H1 (cell line): Measurements from ENCODE around the gene PHOX2A. TPM values are rescaled to one million over a fixed set of nuclear protein-coding genes. Genes with fewer than 3 reads are reported as not detected.

Source experiments
- CTCF ChIA-PET: fragments of 300-600 bp; sonication (Branson Sonifier 250); formaldehyde crosslinking; loops from one replicate; lab custom pipeline; 2021; ENCODE audit not compliant: partially characterized antibody; lab: Charles Lee
- POLR2A ChIA-PET: fragments of 300-600 bp; sonication (Branson Sonifier 250); formaldehyde crosslinking; loops from one replicate; lab custom pipeline; 2021; ENCODE audit warnings: inconsistent platforms; ENCODE audit not compliant: partially characterized antibody; lab: Charles Lee
- DNase-seq, 2 experiments: peaks; one replicate each; pipeline versions ENCODE4 v3.0.0 to v3.0.0-alpha.2; 2010 to 2022; ENCODE audit warnings: low spot score in 2 of 2, low read depth in 1 of 2, mixed read lengths in 1 of 2
- FAIRE-seq: peaks from 2 replicates; lab custom pipeline; 2011; peaks lifted over from hg19 to GRCh38; lab: Jason Lieb, UNC
- H2AFZ ChIP-seq: 2 replicates; pipeline ENCODE4 v1.8.1; 2012; ENCODE audit warnings: low read length, inconsistent platforms
- H2AK5ac ChIP-seq: 2 replicates; pipeline ENCODE4 v1.6.1; 2013; ENCODE audit warnings: low read depth, low read length
- H2BK120ac ChIP-seq: replicated peaks from 2 replicates; pipeline ENCODE3; 2013; ENCODE audit warnings: low read depth, low read length, inconsistent platforms
- H2BK12ac ChIP-seq: 2 replicates; pipeline ENCODE4 v1.6.1; 2013; ENCODE audit warnings: low read depth, low read length
- H2BK15ac ChIP-seq: 2 replicates; pipeline ENCODE4 v1.6.1; 2013; ENCODE audit warnings: low read length
- H2BK20ac ChIP-seq: 2 replicates; pipeline ENCODE4 v1.6.1; 2013; ENCODE audit warnings: low read length
- H2BK5ac ChIP-seq: 2 replicates; pipeline ENCODE4 v1.6.1; 2013; ENCODE audit warnings: low read depth, low read length
- H3K14ac ChIP-seq: 2 replicates; pipeline ENCODE4 v1.6.1; 2013; ENCODE audit warnings: inconsistent platforms; ENCODE audit not compliant: insufficient read length
- H3K18ac ChIP-seq: 2 replicates; pipeline ENCODE4 v1.6.1; 2013; ENCODE audit warnings: low read length; ENCODE audit errors: extremely low read depth
- H3K23ac ChIP-seq: 2 replicates; pipeline ENCODE4 v1.6.1; 2013; ENCODE audit warnings: inconsistent platforms; ENCODE audit not compliant: insufficient read length
- H3K23me2 ChIP-seq: 2 replicates; pipeline ENCODE4 v1.6.1; 2013; ENCODE audit warnings: low read depth, low read length
- H3K27ac ChIP-seq: 2 replicates; pipeline ENCODE4 v1.6.1; 2011; ENCODE audit warnings: low read depth, low read length, inconsistent platforms
- H3K27me3 ChIP-seq, 4 experiments: replicated peaks in 1 of 4; 1 replicate in 1 of 4; 2 replicates in 3 of 4; pipeline versions ENCODE4 v1.6.1 to v1.8.1; 2011 to 2013; ENCODE audit warnings: low read length in 3 of 4, mild to moderate bottlenecking in 3 of 4, inconsistent platforms in 2 of 4, mixed read lengths in 2 of 4, moderate library complexity in 1 of 4; ENCODE audit not compliant: control insufficient read depth in 3 of 4, insufficient read depth in 3 of 4; ENCODE audit errors: extremely low read depth in 1 of 4
- H3K36me3 ChIP-seq, 4 experiments: 2 replicates each; pipeline versions ENCODE4 v1.6.1 to v1.8.1; 2011 to 2013; ENCODE audit warnings: mild to moderate bottlenecking in 4 of 4, low read length in 3 of 4, moderate library complexity in 2 of 4, control low read depth in 1 of 4, inconsistent platforms in 1 of 4; ENCODE audit not compliant: insufficient read depth in 4 of 4, control insufficient read depth in 2 of 4
- H3K4ac ChIP-seq: replicated peaks from 2 replicates; pipeline ENCODE3; 2013; ENCODE audit warnings: low read length, low read depth, mixed read lengths, inconsistent platforms; ENCODE audit not compliant: insufficient read length
- H3K4me1 ChIP-seq, 4 experiments: replicated peaks in 1 of 4; 1 replicate in 1 of 4; 2 replicates in 3 of 4; pipeline versions ENCODE4 v1.6.1 to v1.8.1; 2011 to 2013; ENCODE audit warnings: low read length in 3 of 4, inconsistent platforms in 2 of 4, mixed read lengths in 1 of 4; ENCODE audit not compliant: insufficient read depth in 4 of 4, control insufficient read depth in 3 of 4
- H3K4me2 ChIP-seq, 2 experiments: 2 replicates each; pipeline versions ENCODE4 v1.6.1 to v1.8.1; 2011 to 2013; ENCODE audit warnings: low read depth in 2 of 2, low read length in 2 of 2, control low read depth in 1 of 2, inconsistent platforms in 1 of 2, mild to moderate bottlenecking in 1 of 2; ENCODE audit not compliant: insufficient read depth in 1 of 2
- H3K4me3 ChIP-seq, 4 experiments: fragments of 200-600, 300-600 bp in 1 of 4; sonication (generic), shearing (Covaris generic), sonication (Bioruptor Twin) in 1 of 4; 2 replicates each; pipeline versions ENCODE4 v1.5.1 to v1.8.1; 2011 to 2016; ENCODE audit warnings: low read length in 4 of 4, low read depth in 3 of 4, control low read depth in 2 of 4, inconsistent platforms in 2 of 4, mild to moderate bottlenecking in 2 of 4, mixed read lengths in 1 of 4, moderate library complexity in 1 of 4; ENCODE audit not compliant: insufficient read depth in 2 of 4; ENCODE audit errors: extremely low read depth in 1 of 4
- H3K56ac ChIP-seq: replicated peaks from 2 replicates; pipeline ENCODE3; 2013; ENCODE audit warnings: low read depth, mild to moderate bottlenecking, mixed read lengths, low read length, inconsistent platforms; ENCODE audit not compliant: insufficient read length
- H3K79me1 ChIP-seq: 2 replicates; pipeline ENCODE4 v1.6.1; 2013; ENCODE audit warnings: low read depth, low read length, control low read depth
- H3K79me2 ChIP-seq, 2 experiments: 2 replicates each; pipeline versions ENCODE4 v1.6.1 to v1.8.1; 2012 to 2013; ENCODE audit warnings: low read length in 2 of 2, mild to moderate bottlenecking in 2 of 2, inconsistent platforms in 1 of 2; ENCODE audit not compliant: insufficient read depth in 2 of 2, control insufficient read depth in 1 of 2
- H3K9ac ChIP-seq, 4 experiments: replicated peaks in 1 of 4; 1 replicate in 1 of 4; 2 replicates in 3 of 4; pipeline versions ENCODE4 v1.6.1 to v1.8.1; 2011 to 2013; ENCODE audit warnings: low read depth in 3 of 4, low read length in 3 of 4, control low read depth in 2 of 4, mild to moderate bottlenecking in 2 of 4, moderate library complexity in 2 of 4, inconsistent platforms in 1 of 4; ENCODE audit errors: extremely low read depth in 1 of 4
- H3K9me3 ChIP-seq, 2 experiments: 2 replicates each; pipeline versions ENCODE4 v1.6.1 to v1.8.1; 2012 to 2013; ENCODE audit warnings: mild to moderate bottlenecking in 2 of 2, moderate library complexity in 2 of 2, control low read depth in 1 of 2, inconsistent platforms in 1 of 2, low read depth in 1 of 2, low read length in 1 of 2, mixed read lengths in 1 of 2; ENCODE audit not compliant: insufficient read depth in 2 of 2
- H4K20me1 ChIP-seq, 2 experiments: replicated peaks in 1 of 2; 2 replicates each; pipeline versions ENCODE3 to v1.8.1; 2011 to 2013; ENCODE audit warnings: inconsistent platforms in 2 of 2, low read length in 2 of 2, mild to moderate bottlenecking in 1 of 2; ENCODE audit not compliant: insufficient read depth in 2 of 2, control insufficient read depth in 1 of 2
- H4K5ac ChIP-seq: 2 replicates; pipeline ENCODE4 v1.6.1; 2013; ENCODE audit warnings: low read length, low read depth, mixed read lengths, inconsistent platforms; ENCODE audit not compliant: insufficient read length
- H4K8ac ChIP-seq: 2 replicates; pipeline ENCODE4 v1.8.0; 2013; ENCODE audit warnings: mild to moderate bottlenecking, moderate library complexity, low read length, inconsistent platforms; ENCODE audit not compliant: insufficient read depth; ENCODE audit errors: extremely low read depth
- H4K91ac ChIP-seq: replicated peaks from 2 replicates; pipeline ENCODE3; 2013; ENCODE audit warnings: low read length, mixed read lengths, inconsistent platforms; ENCODE audit not compliant: insufficient read length
- ATF2 ChIP-seq: IDR thresholded peaks from 2 replicates; pipeline ENCODE4 v1.6.1; 2012; ENCODE audit warnings: low read length, inconsistent platforms
- BCL11A ChIP-seq, 2 experiments: IDR thresholded peaks; one replicate each; pipeline ENCODE4 v1.6.1; 2011; ENCODE audit warnings: low read depth in 2 of 2, low read length in 2 of 2, mild to moderate bottlenecking in 2 of 2
- BRCA1 ChIP-seq: IDR thresholded peaks from 2 replicates; pipeline ENCODE4 v1.6.1; 2012; ENCODE audit warnings: low read depth, low read length, improper control_type of control experiment
- CBX5 ChIP-seq: fragments of 300-800, 300-1000 bp; sonication (generic); IDR thresholded peaks from 2 replicates; pipeline ENCODE4 v1.7.1; 2016; ENCODE audit warnings: antibody characterized with exemption, low read length, low read depth
- CREB1 ChIP-seq: IDR thresholded peaks from 2 replicates; pipeline ENCODE4 v1.6.1; 2012; ENCODE audit warnings: inconsistent platforms
- CTBP2 ChIP-seq: IDR thresholded peaks from 2 replicates; pipeline ENCODE4 v1.7.0; 2011; ENCODE audit warnings: borderline replicate concordance, mild to moderate bottlenecking, moderate library complexity, mixed read lengths, low read length; ENCODE audit not compliant: insufficient read depth, insufficient read length
- EP300 ChIP-seq, 2 experiments: IDR thresholded peaks; 1 replicate in 1 of 2; 2 replicates in 1 of 2; pipeline ENCODE4 v1.6.1; 2011 to 2012; ENCODE audit warnings: low read depth in 2 of 2, low read length in 2 of 2, mild to moderate bottlenecking in 2 of 2, borderline replicate concordance in 1 of 2, inconsistent platforms in 1 of 2, moderate library complexity in 1 of 2
- KDM1A ChIP-seq: fragments of 200-600, 300-600 bp; sonication (generic); IDR thresholded peaks from 2 replicates; pipeline ENCODE4 v1.7.1; 2016; ENCODE audit warnings: mild to moderate bottlenecking, low read length, borderline replicate concordance
- NANOG ChIP-seq: IDR thresholded peaks from 2 replicates; pipeline ENCODE4 v1.6.1; 2011; ENCODE audit warnings: low read length, low read depth, mild to moderate bottlenecking, inconsistent platforms; ENCODE audit not compliant: insufficient read depth, poor library complexity, severe bottlenecking
- SP1 ChIP-seq: IDR thresholded peaks from 2 replicates; pipeline ENCODE4 v1.6.1; 2011; ENCODE audit warnings: low read depth, low read length
- TAF7 ChIP-seq: optimal IDR thresholded peaks from 2 replicates; pipeline ENCODE3; 2011; ENCODE audit warnings: low read depth, mild to moderate bottlenecking, inconsistent platforms, low read length, moderate library complexity, borderline replicate concordance
- TBP ChIP-seq: IDR thresholded peaks from 2 replicates; pipeline ENCODE4 v1.6.1; 2011; ENCODE audit warnings: low read depth, low read length, improper control_type of control experiment
- WGBS, 2 experiments: shearing (Covaris generic) in 1 of 2; methylation state at CpG; one replicate each; pipeline versions ENCODE4 v1.1.6 to v1.1.7; 2013 to 2015; ENCODE audit warnings: low lambda C conversion rate in 2 of 2, mixed read lengths in 2 of 2, inconsistent platforms in 1 of 2, low coverage in 1 of 2, missing lambda C conversion rate in 1 of 2; ENCODE audit not compliant: insufficient replicate concordance in 2 of 2, insufficient coverage in 1 of 2, insufficient read length in 1 of 2; ENCODE audit errors: extremely low coverage in 1 of 2, missing lambda C conversion rate in 1 of 2; 5-methylcytosine and 5-hydroxymethylcytosine counted together
- polyA plus RNA-seq, 7 experiments: library from polyadenylated mRNA; depleted of rRNA in 3 of 7; stranded (reverse) in 5 of 7; unstranded in 2 of 7; fragments of >200 nt in 5 of 7; fragments of 200-250 nt in 2 of 7; gene quantifications; 1 replicate in 5 of 7; 2 replicates in 1 of 7; 4 replicates in 1 of 7; pipeline versions ENCODE4 v1.2.1 to v1.2.3, GENCODE V29; 2011 to 2013; ENCODE audit warnings: missing spikeins in 2 of 7, mixed read lengths in 2 of 7
- total RNA-seq: library from RNA; stranded (reverse); fragmentation: NEBNext Ultra II Directional; extraction: Animal tissue kit (Norgen Biotek cat#: 25700); gene quantifications from 2 replicates; pipeline ENCODE4 v1.2.1, GENCODE V29; 2021

The PHOX2A gene
- total and polyA plus RNA-seq, 2 of the 8 experiments (the other 6 are each of a cell fraction or from before 2014, with no cell fraction given): 0.67 TPM; not detected in 1

GRCh38 chr11:72216638-72217037 is 27.3 kb downstream of the PHOX2A start, which contains the start of gene FOLR2:
Gene FOLR2, plus strand, starts transcription at chr11:72216794. Its CDS starts 1,791 bp downstream, at chr11:72218585.
- H3K27ac ChIP-seq: no peak within 1 kb of the TSS
- no peaks in the 10 kb centered on the region for H3K9me3 ChIP-seq
- no peak within 1 kb of the TSS for H2BK5ac ChIP-seq
- H3K4me1 ChIP-seq: peaks cover 0 to 3% (median 2%) of the 10 kb centered on the region in 4 experiments; a peak in 3 of 7 replicates
- DNase-seq (peak in 1 of 2 experiments; percentile 20), FAIRE-seq (no peak)
- H3K18ac ChIP-seq: no peak within 1 kb of the TSS
- no peak within 1 kb of the TSS for H2AFZ ChIP-seq
- H3K27me3 ChIP-seq: no peaks in the 10 kb centered on the region; a peak in 2 of 7 replicates
- no peak within 1 kb of the TSS for H3K9ac ChIP-seq
- no peak within 1 kb of the TSS for H2BK20ac ChIP-seq
- no peaks in the 10 kb centered on the region for H3K23me2 ChIP-seq
- no peak within 1 kb of the TSS for H2BK12ac ChIP-seq
- no peaks in the 10 kb centered on the region for H3K79me2 ChIP-seq
- no peak within 1 kb of the TSS for H4K91ac ChIP-seq
- H4K20me1 ChIP-seq: no peaks in the 10 kb centered on the region
- no peak within 1 kb of the TSS for H4K8ac ChIP-seq
- H3K79me1 ChIP-seq: no peaks in the 10 kb centered on the region
- H2BK15ac ChIP-seq: no peak within 1 kb of the TSS
- 88% methylated on average over 6 of the region's 6 CpGs; no CpG with 5 or more reads in 1 of the 2 experiments for WGBS, 2 experiments
- H3K4ac ChIP-seq: no peak within 1 kb of the TSS
- no peak within 1 kb of the TSS for H4K5ac ChIP-seq
- ChIA-PET CTCF (interaction anchor here (1.0 to 1.7 kb wide), 6 partner anchors 10 to 214 kb away, joined by 3 to 7 read pairs (median 4); no protein-coding TSS in a partner anchor), POLR2A (interaction anchor here (1.1 kb wide), 1 partner anchor 8 kb away, joined by 3 read pairs; the partner anchor contains the start of gene INPPL1)
- H3K4me3 ChIP-seq: no peak within 1 kb of the TSS
- H3K36me3 ChIP-seq: no peaks in the 10 kb centered on the region
- H2AK5ac ChIP-seq: no peak within 1 kb of the TSS
- H3K23ac ChIP-seq: no peak within 1 kb of the TSS
- no peak within 1 kb of the TSS for H3K56ac ChIP-seq
- H3K14ac ChIP-seq: no peak within 1 kb of the TSS
- no peak within 1 kb of the TSS for H3K4me2 ChIP-seq
- no peak within 1 kb of the TSS for H2BK120ac ChIP-seq
- TF ChIP-seq SP1: no peak
- TF ChIP-seq CTBP2: no peak
- TF ChIP-seq KDM1A: no peak
- TF ChIP-seq CREB1: no peak
- TF ChIP-seq TAF7: no peak
- TF ChIP-seq ATF2: no peak
- TF ChIP-seq CBX5: no peak
- TF ChIP-seq BCL11A (IDR thresholded peaks at IDR 0.05; ENCODE audit: low read depth in 2 of 2, low read length in 2 of 2): no peak
- TF ChIP-seq TBP: no peak
- no peak for TF ChIP-seq EP300 (IDR thresholded peaks at IDR 0.05; ENCODE audit: borderline replicate concordance in 1 of 2, low read depth in 2 of 2, low read length in 2 of 2)
- TF ChIP-seq NANOG: no peak
- no peak for TF ChIP-seq BRCA1
